GM12892 (cell line): ENCODE results near the gene ATG13.
"Not testable (repeated sequence)": the region's sequence is repeated elsewhere in the genome, so short reads cannot be mapped to it uniquely, and the experiment has no call there.

Experiments used
- DNase-seq: peaks from one replicate; pipeline ENCODE4 v3.0.0; 2011; ENCODE audit not compliant: insufficient read length
- FAIRE-seq: peaks from 2 replicates; lab custom pipeline; 2011; peaks lifted over from hg19 to GRCh38; lab: Jason Lieb, UNC
- POLR2A ChIP-seq: IDR thresholded peaks from 2 replicates; pipeline ENCODE4 v1.6.1; 2011; ENCODE audit warnings: low read depth, low read length, control low read depth
- POLR2AphosphoS5 ChIP-seq: IDR thresholded peaks from 2 replicates; pipeline ENCODE4 v1.6.1; 2011; ENCODE audit warnings: low read depth, low read length, control low read depth
- TAF1 ChIP-seq: IDR thresholded peaks from 2 replicates; pipeline ENCODE4 v1.6.1; 2011; ENCODE audit warnings: low read depth, mild to moderate bottlenecking, control low read depth, low read length, borderline replicate concordance

The ATG13 gene

GRCh38 chr11:46669711-46670139, 52.4 kb downstream of the ATG13 start:
- FAIRE-seq (no peak), DNase-seq (no peak)
- TF ChIP-seq TAF1 = no peak

GRCh38 chr11:46670521-46670920, 53.2 kb downstream of the ATG13 start:
- FAIRE-seq = not testable (repeated sequence)

GRCh38 chr11:46671958-46672315, 54.6 kb downstream of the ATG13 start:
- TF ChIP-seq TAF1 (no peak), POLR2A (no peak), POLR2AphosphoS5 (no peak)
- DNase-seq (no peak), FAIRE-seq (no peak)

More at GRCh38 chr11:46670521-46670920, 53.2 kb downstream of the ATG13 start:
- not testable (repeated sequence) for DNase-seq

- DNase-seq = no peak
These were observed 55.1 kb downstream of the ATG13 start for GRCh38 chr11:46672381-46672839.

GRCh38 chr11:46673713-46674462, 56.5 kb downstream of the ATG13 start:
- FAIRE-seq = no peak
- TF ChIP-seq POLR2AphosphoS5 (0 out of 2 replicates have a peak, but pooled peaks have one; percentile 29), POLR2A (no peak)
- DNase-seq = no peak

More at GRCh38 chr11:46672381-46672839, 55.1 kb downstream of the ATG13 start:
- FAIRE-seq = no peak
- TF ChIP-seq TAF1 = no peak
- TF ChIP-seq POLR2A = no peak
- no peak for TF ChIP-seq POLR2AphosphoS5

GRCh38 chr11:46674463-46675287, 57.3 kb downstream of the ATG13 start:
- TF ChIP-seq TAF1 (no peak), POLR2A (no peak), POLR2AphosphoS5 (no peak)
- DNase-seq (no peak), FAIRE-seq (no peak)

GRCh38 chr11:46675288-46675851, 58.0 kb downstream of the ATG13 start:
- no peak for FAIRE-seq
- TF ChIP-seq POLR2AphosphoS5 (no peak), POLR2A (0 out of 2 replicates have a peak, but pooled peaks have one; percentile 24)

GRCh38 chr11:46675949-46676348, 58.6 kb downstream of the ATG13 start:
- no peak for FAIRE-seq
- TF ChIP-seq POLR2A = no peak
- no peak for TF ChIP-seq POLR2AphosphoS5
- TF ChIP-seq TAF1 = no peak
- DNase-seq = no peak

More at GRCh38 chr11:46675288-46675851, 58.0 kb downstream of the ATG13 start:
- no peak for DNase-seq

- FAIRE-seq = no peak
- peak; percentile 19; the same call in 1 of the 2 replicates for TF ChIP-seq POLR2AphosphoS5
- no peak for TF ChIP-seq TAF1
- DNase-seq = no peak
These were observed 59.2 kb downstream of the ATG13 start for GRCh38 chr11:46676436-46677158.

- TF ChIP-seq POLR2AphosphoS5 = no peak
- DNase-seq (no peak), FAIRE-seq (no peak)
These were observed 59.8 kb downstream of the ATG13 start for GRCh38 chr11:46677169-46677568.

- FAIRE-seq (no peak), DNase-seq (no peak)
- no peak for TF ChIP-seq POLR2A
- TF ChIP-seq TAF1 = no peak
- TF ChIP-seq POLR2AphosphoS5 = no peak
These were observed 60.8 kb downstream of the ATG13 start for GRCh38 chr11:46677991-46678740.
